ENCODE data around the gene SYK. TPM values are rescaled to one million over a fixed set of nuclear protein-coding genes. Genes with fewer than 3 reads are reported as not detected.

Gene SYK
- total RNA-seq, 4 donors from 2014 or later = 7.0 to 16.6 (median 8.7) TPM

DNA sequence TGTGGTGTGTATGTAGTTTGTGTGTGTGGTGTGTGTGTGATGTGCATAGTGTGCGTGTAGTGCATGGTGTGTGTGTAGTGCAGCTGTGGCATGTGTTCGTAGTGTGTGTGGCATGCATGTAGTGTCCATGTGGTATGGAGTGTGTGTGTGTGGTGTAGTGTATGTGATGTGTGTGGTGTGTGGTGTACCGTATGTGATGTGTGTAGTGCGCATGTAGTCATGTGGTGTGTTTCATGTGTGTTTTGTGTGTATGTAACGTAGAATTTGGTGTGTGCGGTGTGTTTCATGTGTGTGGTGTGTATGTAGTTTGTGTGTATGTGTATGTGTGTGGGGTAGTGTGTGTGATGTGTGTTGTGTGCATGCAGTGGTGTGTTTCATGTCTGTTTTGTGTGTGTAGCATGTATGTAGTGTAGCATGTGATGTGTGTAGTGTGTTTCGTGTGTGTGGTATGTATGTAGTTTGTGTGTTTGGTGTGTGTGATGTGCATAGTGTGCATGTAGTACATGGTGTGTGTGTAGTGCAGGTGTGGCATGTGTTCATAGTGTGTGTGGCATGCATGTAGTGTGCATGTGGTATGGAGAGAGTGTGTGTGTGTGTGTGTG lies 40.7 kb downstream of the SYK start:
- Histone ChIP-seq H3K4me1 (no peaks in the 10 kb centered on the region), H3K36me3 (peaks cover 0 to 23% (median 1%) of the 10 kb centered on the region in 4 donors), H3K27me3 (no peaks in the 10 kb centered on the region), H3K4me3 (no peak overlapping the region), H3K27ac (replicated peaks in 1 of 4) (no peak overlapping the region), H3K9me3 (no peaks in the 10 kb centered on the region)
- WGBS = 85% methylated on average over 7 of the region's 7 CpGs
- intact Hi-C loops (cut with DNase I) = no loop called here
- TF ChIP-seq EP300 (IDR thresholded peaks at IDR 0.05) = no peak
- TF ChIP-seq POLR2AphosphoS5 (IDR thresholded peaks at IDR 0.05) = no peak
- no peak for TF ChIP-seq POLR2A (IDR thresholded peaks at IDR 0.05; ENCODE audit: low read depth)
- TF ChIP-seq, protein P1, sequence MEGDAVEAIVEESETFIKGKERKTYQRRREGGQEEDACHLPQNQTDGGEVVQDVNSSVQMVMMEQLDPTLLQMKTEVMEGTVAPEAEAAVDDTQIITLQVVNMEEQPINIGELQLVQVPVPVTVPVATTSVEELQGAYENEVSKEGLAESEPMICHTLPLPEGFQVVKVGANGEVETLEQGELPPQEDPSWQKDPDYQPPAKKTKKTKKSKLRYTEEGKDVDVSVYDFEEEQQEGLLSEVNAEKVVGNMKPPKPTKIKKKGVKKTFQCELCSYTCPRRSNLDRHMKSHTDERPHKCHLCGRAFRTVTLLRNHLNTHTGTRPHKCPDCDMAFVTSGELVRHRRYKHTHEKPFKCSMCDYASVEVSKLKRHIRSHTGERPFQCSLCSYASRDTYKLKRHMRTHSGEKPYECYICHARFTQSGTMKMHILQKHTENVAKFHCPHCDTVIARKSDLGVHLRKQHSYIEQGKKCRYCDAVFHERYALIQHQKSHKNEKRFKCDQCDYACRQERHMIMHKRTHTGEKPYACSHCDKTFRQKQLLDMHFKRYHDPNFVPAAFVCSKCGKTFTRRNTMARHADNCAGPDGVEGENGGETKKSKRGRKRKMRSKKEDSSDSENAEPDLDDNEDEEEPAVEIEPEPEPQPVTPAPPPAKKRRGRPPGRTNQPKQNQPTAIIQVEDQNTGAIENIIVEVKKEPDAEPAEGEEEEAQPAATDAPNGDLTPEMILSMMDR (IDR thresholded peaks at IDR 0.05) = no peak
- DNase-seq (ENCODE audit: extremely low spot score) = no peak

DNA sequence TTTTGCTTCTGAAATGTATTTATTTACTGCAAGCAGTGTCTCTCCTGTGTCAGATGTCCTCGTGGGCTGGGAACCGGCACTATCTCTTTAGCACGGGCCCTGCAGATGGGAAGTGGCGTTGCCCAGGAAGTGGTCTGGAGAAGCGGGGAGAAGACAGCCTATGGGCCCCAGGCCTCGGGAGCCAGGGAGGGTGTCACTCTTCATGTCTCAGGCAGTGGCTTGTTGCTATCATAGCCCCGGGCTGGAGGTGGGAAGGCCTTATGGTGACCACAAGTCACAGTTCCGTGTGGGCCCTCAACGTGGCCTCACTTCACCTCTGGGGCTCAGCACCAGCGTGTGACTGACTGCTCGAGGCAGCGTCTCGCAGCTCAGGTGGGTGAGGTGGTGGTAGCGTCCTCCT lies 41.4 kb downstream of the SYK start:
- Histone ChIP-seq H3K4me3 (no peak overlapping the region), H3K27ac (replicated peaks in 1 of 4) (no peak overlapping the region), H3K36me3 (peaks cover 0 to 26% (median 3%) of the 10 kb centered on the region in 4 donors), H3K9me3 (no peaks in the 10 kb centered on the region), H3K27me3 (no peaks in the 10 kb centered on the region), H3K4me1 (no peaks in the 10 kb centered on the region)
- no peak for DNase-seq (ENCODE audit: extremely low spot score)
- no peak for TF ChIP-seq EP300 (IDR thresholded peaks at IDR 0.05)
- no peak for TF ChIP-seq POLR2A (IDR thresholded peaks at IDR 0.05; ENCODE audit: low read depth)
- TF ChIP-seq, protein P1 (IDR thresholded peaks at IDR 0.05) = no peak
- no peak for TF ChIP-seq POLR2AphosphoS5 (IDR thresholded peaks at IDR 0.05)
- WGBS = 78% methylated on average over 13 of the region's 14 CpGs
- intact Hi-C loops (cut with DNase I) = no loop called here

DNA sequence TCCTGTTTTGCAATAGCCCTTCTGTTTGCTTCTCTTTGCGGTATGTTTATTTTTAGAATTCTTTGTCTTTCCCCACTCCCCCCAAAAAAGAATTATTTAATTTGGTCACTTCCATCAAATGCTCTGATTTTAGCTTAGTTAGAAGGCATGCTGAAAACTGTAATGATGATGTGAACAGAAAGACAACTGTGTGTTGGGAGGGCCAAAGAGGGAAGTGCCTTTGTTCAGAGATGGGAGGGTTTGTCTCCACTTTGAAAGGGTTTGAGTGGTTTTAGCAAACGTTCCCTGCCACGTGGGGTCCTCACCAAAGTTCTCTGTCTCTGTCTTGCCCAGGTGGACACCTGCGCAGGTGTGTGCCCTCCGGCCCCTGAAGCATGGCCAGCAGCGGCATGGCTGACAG lies 41.9 kb downstream of the SYK start:
- Histone ChIP-seq H3K27ac (replicated peaks in 1 of 4) (no peak overlapping the region), H3K36me3 (peaks cover 0 to 26% (median 3%) of the 10 kb centered on the region in 4 donors), H3K9me3 (no peaks in the 10 kb centered on the region), H3K27me3 (no peaks in the 10 kb centered on the region), H3K4me1 (no peaks in the 10 kb centered on the region), H3K4me3 (no peak overlapping the region)
- 71% methylated on average over 6 of the region's 6 CpGs for WGBS
- intact Hi-C loops (cut with DNase I) = no loop called here
- TF ChIP-seq EP300 (IDR thresholded peaks at IDR 0.05) = no peak
- TF ChIP-seq, protein P1 (IDR thresholded peaks at IDR 0.05) = no peak
- no peak for TF ChIP-seq POLR2A (IDR thresholded peaks at IDR 0.05; ENCODE audit: low read depth)
- no peak for TF ChIP-seq POLR2AphosphoS5 (IDR thresholded peaks at IDR 0.05)
- DNase-seq (ENCODE audit: extremely low spot score) = no peak

DNA sequence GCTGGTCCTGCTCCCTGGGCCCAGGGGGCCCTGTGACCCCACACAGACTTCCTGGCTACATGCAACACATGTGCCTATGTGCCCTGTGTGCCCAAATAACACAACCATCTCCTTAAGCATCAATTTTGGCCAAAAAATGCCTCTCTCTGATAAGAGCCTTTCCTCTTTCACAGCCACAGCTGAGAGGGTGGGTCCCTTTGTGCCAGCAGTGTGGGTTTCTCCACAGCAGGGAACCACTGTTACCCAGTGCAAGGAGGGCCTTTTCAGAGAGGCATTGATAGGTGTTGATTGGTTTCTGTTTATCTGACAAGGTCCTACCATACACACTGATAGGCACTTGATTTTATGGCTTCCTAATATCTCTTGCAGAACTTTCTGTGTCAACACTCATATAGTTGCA lies 42.7 kb downstream of the SYK start:
- TF ChIP-seq EP300 (IDR thresholded peaks at IDR 0.05) (no peak), POLR2AphosphoS5 (IDR thresholded peaks at IDR 0.05) (no peak), POLR2A (IDR thresholded peaks at IDR 0.05; ENCODE audit: low read depth) (no peak)
- TF ChIP-seq, protein P1 (IDR thresholded peaks at IDR 0.05) = no peak
- Histone ChIP-seq H3K27ac (replicated peaks in 1 of 4) (no peak overlapping the region), H3K27me3 (no peaks in the 10 kb centered on the region), H3K9me3 (no peaks in the 10 kb centered on the region), H3K4me1 (no peaks in the 10 kb centered on the region), H3K4me3 (no peak overlapping the region), H3K36me3 (peaks cover 0 to 29% (median 3%) of the 10 kb centered on the region in 4 donors)
- intact Hi-C loops (cut with DNase I) = no loop called here
- DNase-seq (ENCODE audit: extremely low spot score) = no peak
